HG03520 (cell line): Measurements from ENCODE around the gene SPANXB1.
"Not testable (repeated sequence)": the region's sequence is repeated elsewhere in the genome, so short reads cannot be mapped to it uniquely, and the experiment has no call there.

ENCODE experiments used
- ATAC-seq: cut with Tn5 transposase; IDR thresholded peaks from one replicate; pipeline ENCODE4 v1.9.1; 2021; ENCODE audit warnings: mild to moderate bottlenecking, moderate library complexity; ENCODE audit not compliant: unreplicated experiment

Gene SPANXB1

GRCh38 chrX:141002568-141002967, at the start of gene SPANXB1:
TSS of gene SPANXB1 (plus strand) at chrX:141002594. CDS start at chrX:141002694, 100 bp downstream.
- not testable (repeated sequence) for ATAC-seq

GRCh38 chrX:140967036-140967435, 35.4 kb upstream of the SPANXB1 start:
- no peak for ATAC-seq

GRCh38 chrX:140971099-140971795, 31.1 kb upstream of the SPANXB1 start:
- no peak for ATAC-seq

GRCh38 chrX:140975472-140975871, 26.9 kb upstream of the SPANXB1 start:
- ATAC-seq = no peak

- ATAC-seq = no peak
These were observed 22.1 kb upstream of the SPANXB1 start for GRCh38 chrX:140980271-140980670.

GRCh38 chrX:140983730-140984129, 18.7 kb upstream of the SPANXB1 start:
- ATAC-seq = no peak

GRCh38 chrX:141005243-141005642, 2.8 kb downstream of the SPANXB1 start:
- not testable (repeated sequence) for ATAC-seq

- not testable (repeated sequence) for ATAC-seq
These were observed 41.9 kb downstream of the SPANXB1 start for GRCh38 chrX:141044246-141044645.

- not testable (repeated sequence) for ATAC-seq
These were observed 47.5 kb downstream of the SPANXB1 start for GRCh38 chrX:141049878-141050277.

- not testable (repeated sequence) for ATAC-seq
These were observed 49.7 kb downstream of the SPANXB1 start for GRCh38 chrX:141052098-141052497.
